Natural killer cell (primary cell): ENCODE data around the gene KIAA1671. TPM values are rescaled to one million over a fixed set of nuclear protein-coding genes. Genes with fewer than 3 reads are reported as not detected.

Experiments
- ATAC-seq, 3 donors: fragments of 150-1000 bp in 2 of 3; fragments of 200-7000 bp in 1 of 3; cut with Tn5 transposase; 1 replicate in 1 of 3; 2 replicates in 2 of 3; pipeline ENCODE4 v1.10.0; 2021; ENCODE audit warnings: mild to moderate bottlenecking in 2 of 3, moderate library complexity in 2 of 3
- DNase-seq, 2 donors: peaks; one replicate each; pipeline versions ENCODE4 v3.0.0 to v3.0.0-alpha.2; 2013 to 2021; ENCODE audit warnings: mixed read lengths in 1 of 2
- H3K27ac ChIP-seq: one replicate; pipeline ENCODE4 v1.5.1; 2013; ENCODE audit warnings: mild to moderate bottlenecking, low read length
- H3K27me3 ChIP-seq: one replicate; pipeline ENCODE4 v1.6.1; 2013; ENCODE audit warnings: low read length; ENCODE audit not compliant: control insufficient read depth, insufficient read depth
- H3K36me3 ChIP-seq: one replicate; pipeline ENCODE4 v1.6.1; 2013; ENCODE audit warnings: low read length; ENCODE audit not compliant: control insufficient read depth, insufficient read depth
- H3K4me1 ChIP-seq: one replicate; pipeline ENCODE4 v1.6.1; 2013; ENCODE audit warnings: low read length; ENCODE audit not compliant: control insufficient read depth, insufficient read depth
- H3K4me3 ChIP-seq: one replicate; pipeline ENCODE4 v1.5.1; 2013; ENCODE audit warnings: low read length
- H3K9me3 ChIP-seq: one replicate; pipeline ENCODE4 v1.6.1; 2013; ENCODE audit warnings: low read length; ENCODE audit not compliant: control insufficient read depth, insufficient read depth
- H3K27ac Mint-ChIP-seq, 2 donors: one replicate each; pipeline ENCODE4 v1.8.0; 2022; ENCODE audit warnings: mild to moderate bottlenecking in 2 of 2, mixed read lengths in 2 of 2, moderate library complexity in 1 of 2
- H3K27me3 Mint-ChIP-seq, 2 donors: one replicate each; pipeline ENCODE4 v1.8.0; 2022; ENCODE audit warnings: low read depth in 2 of 2, mixed read lengths in 2 of 2
- H3K36me3 Mint-ChIP-seq: one replicate; pipeline ENCODE4 v1.8.0; 2022; ENCODE audit warnings: mixed read lengths
- H3K4me1 Mint-ChIP-seq, 2 donors: one replicate each; pipeline ENCODE4 v1.8.0; 2022; ENCODE audit warnings: mixed read lengths in 2 of 2
- H3K4me3 Mint-ChIP-seq: one replicate; pipeline ENCODE4 v1.8.0; 2022; ENCODE audit warnings: mild to moderate bottlenecking, moderate library complexity, mixed read lengths
- H3K9me3 Mint-ChIP-seq, 2 donors: one replicate each; pipeline ENCODE4 v1.8.0; 2022; ENCODE audit warnings: mixed read lengths in 2 of 2
- WGBS: methylation state at CpG from one replicate; pipeline ENCODE4 v1.1.7; 2013; ENCODE audit warnings: missing lambda C conversion rate; ENCODE audit not compliant: insufficient coverage; 5-methylcytosine and 5-hydroxymethylcytosine counted together
- intact Hi-C: fragments of 100-400 bp; cut with micrococcal nuclease; formaldehyde crosslinking; loops from one replicate; pipeline ENCODE4 v1.14.2; 2022
- total RNA-seq, 4 donors: library from RNA; stranded (reverse); fragments of 120-200 nt in 1 of 4; gene quantifications; one replicate each; pipeline versions ENCODE4 v1.2.3 to v1.2.4, GENCODE V29; 2013 to 2022
- TF ChIP-seq, protein P1 (sequence below): fragments of 200-600 bp; IDR thresholded peaks from one replicate; pipeline ENCODE4 v1.8.0; 2022; ENCODE audit warnings: antibody characterized with exemption

Gene KIAA1671
- total RNA-seq, 3 donors from 2014 or later (not counting 1 experiment from before 2014, with no cell fraction given), result 3.6 to 24.0 (median 7.3) TPM

DNA sequence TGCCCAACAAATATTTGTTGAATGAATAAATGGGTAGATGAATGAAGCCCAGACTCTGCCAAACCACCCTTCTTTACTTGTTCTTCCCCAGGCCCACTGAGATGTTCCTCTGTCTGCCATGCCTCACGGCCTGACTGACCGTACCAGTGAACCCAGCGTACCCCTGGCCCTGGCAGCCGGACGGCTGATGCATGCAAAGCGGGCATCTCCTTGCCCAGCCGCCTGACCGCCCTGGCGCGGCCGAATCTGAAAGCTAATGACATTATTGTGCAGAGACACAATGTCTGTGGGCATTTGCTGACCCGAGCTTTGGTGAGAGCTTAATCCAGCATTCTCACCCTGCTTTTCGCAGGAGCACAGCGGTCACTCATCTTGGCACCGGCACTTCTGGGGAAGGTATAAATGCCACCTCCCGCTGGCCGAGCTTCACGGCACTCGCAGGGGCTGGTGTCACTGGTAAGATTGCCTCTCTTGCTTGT lies 266.7 kb downstream of the KIAA1671 start, which contains the start of gene CRYBB2:
Gene CRYBB2, plus strand, starts transcription at position 429 of the 479 bp plus-strand sequence. CDS start 1,791 bp downstream, outside the sequence.
- DNase-seq (no peak), ATAC-seq (no peak)
- Mint-ChIP-seq H3K27me3 (peaks cover 5 to 27% of the 10 kb centered on the region in 2 donors), H3K4me1 (no peaks in the 10 kb centered on the region), H3K27ac (no peak within 1 kb of the TSS), H3K9me3 (no peaks in the 10 kb centered on the region), H3K4me3 (no peak within 1 kb of the TSS), H3K36me3 (no peaks in the 10 kb centered on the region)
- H3K36me3 ChIP-seq, result no peaks in the 10 kb centered on the region
- TF ChIP-seq, protein P1, sequence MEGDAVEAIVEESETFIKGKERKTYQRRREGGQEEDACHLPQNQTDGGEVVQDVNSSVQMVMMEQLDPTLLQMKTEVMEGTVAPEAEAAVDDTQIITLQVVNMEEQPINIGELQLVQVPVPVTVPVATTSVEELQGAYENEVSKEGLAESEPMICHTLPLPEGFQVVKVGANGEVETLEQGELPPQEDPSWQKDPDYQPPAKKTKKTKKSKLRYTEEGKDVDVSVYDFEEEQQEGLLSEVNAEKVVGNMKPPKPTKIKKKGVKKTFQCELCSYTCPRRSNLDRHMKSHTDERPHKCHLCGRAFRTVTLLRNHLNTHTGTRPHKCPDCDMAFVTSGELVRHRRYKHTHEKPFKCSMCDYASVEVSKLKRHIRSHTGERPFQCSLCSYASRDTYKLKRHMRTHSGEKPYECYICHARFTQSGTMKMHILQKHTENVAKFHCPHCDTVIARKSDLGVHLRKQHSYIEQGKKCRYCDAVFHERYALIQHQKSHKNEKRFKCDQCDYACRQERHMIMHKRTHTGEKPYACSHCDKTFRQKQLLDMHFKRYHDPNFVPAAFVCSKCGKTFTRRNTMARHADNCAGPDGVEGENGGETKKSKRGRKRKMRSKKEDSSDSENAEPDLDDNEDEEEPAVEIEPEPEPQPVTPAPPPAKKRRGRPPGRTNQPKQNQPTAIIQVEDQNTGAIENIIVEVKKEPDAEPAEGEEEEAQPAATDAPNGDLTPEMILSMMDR, result no peak
- 89% methylated on average over 19 of the region's 19 CpGs for WGBS
- no peaks in the 10 kb centered on the region for H3K27me3 ChIP-seq
- no peaks in the 10 kb centered on the region for H3K4me1 ChIP-seq
- no peaks in the 10 kb centered on the region for H3K9me3 ChIP-seq
- intact Hi-C loops, result no loop called here
- no peak within 1 kb of the TSS for H3K27ac ChIP-seq
- no peak within 1 kb of the TSS for H3K4me3 ChIP-seq

DNA sequence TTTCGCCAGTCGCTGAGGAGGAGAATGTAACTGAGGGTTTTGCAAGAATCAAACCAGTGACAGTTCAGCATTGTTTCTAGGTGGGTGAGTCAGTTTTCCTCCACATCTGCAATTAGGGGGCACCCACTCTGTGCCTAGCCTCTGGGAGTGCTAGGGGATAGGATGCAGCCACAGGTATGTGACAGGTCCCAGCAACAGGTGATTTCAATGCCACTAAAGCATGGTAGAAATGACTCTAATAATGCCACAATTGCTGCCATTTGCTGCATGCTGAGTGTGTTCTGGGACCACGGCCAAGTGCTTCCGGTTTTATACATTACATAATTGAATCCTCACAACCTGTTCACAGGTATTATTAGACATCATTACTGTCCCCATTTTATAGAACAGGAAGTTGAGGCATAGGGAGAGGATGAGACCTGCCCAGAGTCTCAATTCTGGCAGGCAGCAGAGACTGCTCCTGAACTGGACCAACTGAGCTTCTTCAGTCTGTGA lies 267.5 kb downstream of the KIAA1671 start:
- Histone ChIP-seq H3K36me3 (no peaks in the 10 kb centered on the region), H3K4me3 (no peak overlapping the region), H3K27ac (no peak overlapping the region), H3K27me3 (no peaks in the 10 kb centered on the region), H3K4me1 (no peaks in the 10 kb centered on the region), H3K9me3 (no peaks in the 10 kb centered on the region)
- no peaks in the 10 kb centered on the region for H3K9me3 Mint-ChIP-seq
- ATAC-seq (no peak), DNase-seq (no peak)
- H3K4me3 Mint-ChIP-seq, result no peak overlapping the region
- no peaks in the 10 kb centered on the region for H3K4me1 Mint-ChIP-seq
- TF ChIP-seq, protein P1, result no peak
- peaks cover 5 to 27% of the 10 kb centered on the region in 2 donors for H3K27me3 Mint-ChIP-seq
- no peak overlapping the region for H3K27ac Mint-ChIP-seq
- 37% methylated on average over 3 of the region's 4 CpGs for WGBS
- H3K36me3 Mint-ChIP-seq, result no peaks in the 10 kb centered on the region
- intact Hi-C loops, result no loop called here

DNA sequence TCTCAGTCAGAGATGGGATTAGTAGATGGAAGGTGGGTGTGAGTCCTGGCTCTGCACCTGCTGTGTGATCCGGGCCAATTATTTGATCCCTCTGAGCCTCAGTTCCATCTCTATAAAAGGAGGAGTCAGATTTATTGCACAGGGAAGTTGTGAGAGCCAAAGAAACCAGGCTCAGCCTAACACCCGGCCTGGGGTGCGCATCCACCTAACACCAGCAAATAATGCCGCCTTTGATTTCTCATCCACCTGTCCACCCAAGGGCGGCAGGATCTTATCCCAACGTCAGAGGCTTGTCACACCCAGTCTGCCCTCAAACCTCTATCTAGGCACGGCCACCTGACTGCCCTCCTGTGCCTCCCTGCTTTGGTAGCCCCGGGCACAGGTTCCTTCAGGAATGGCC lies 269.3 kb downstream of the KIAA1671 start:
- intact Hi-C loops, result no loop called here
- TF ChIP-seq, protein P1, result no peak

More for the DNA sequence above, 269.3 kb downstream of the KIAA1671 start:
- Mint-ChIP-seq H3K9me3 (no peaks in the 10 kb centered on the region), H3K27me3 (peaks cover 2 to 16% of the 10 kb centered on the region in 2 donors), H3K27ac (no peak overlapping the region), H3K4me3 (no peak overlapping the region), H3K36me3 (no peaks in the 10 kb centered on the region), H3K4me1 (no peaks in the 10 kb centered on the region)
- Histone ChIP-seq H3K27me3 (no peaks in the 10 kb centered on the region), H3K36me3 (no peaks in the 10 kb centered on the region), H3K9me3 (no peaks in the 10 kb centered on the region), H3K4me3 (no peak overlapping the region), H3K27ac (no peak overlapping the region), H3K4me1 (no peaks in the 10 kb centered on the region)
- WGBS, result 84% methylated on average over 8 of the region's 8 CpGs
- ATAC-seq, result no peak
- no peak for DNase-seq
